ENCODE results near the gene ZBTB14.

ZBTB14 gene

DNA sequence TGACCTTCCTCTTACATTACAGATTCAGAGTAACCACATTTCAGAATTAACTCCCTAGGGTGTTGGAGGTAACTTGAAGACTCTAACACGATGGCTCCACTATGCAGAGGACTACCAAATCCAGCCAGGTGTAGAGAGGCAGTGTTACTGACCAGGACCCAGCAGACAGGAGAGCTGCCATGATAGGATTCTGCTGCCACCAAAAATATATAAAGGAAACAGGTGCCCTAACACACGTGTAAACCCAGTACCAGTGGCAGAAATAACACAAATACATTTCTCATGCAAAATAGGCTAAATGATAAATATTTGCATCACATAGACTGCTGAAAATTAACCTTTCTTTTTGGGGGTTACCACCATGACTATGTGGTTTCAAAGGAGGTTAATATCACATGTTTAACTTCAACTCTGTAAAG, 7.0 kb downstream of the ZBTB14 start:
- no peak for DNase-seq

DNA sequence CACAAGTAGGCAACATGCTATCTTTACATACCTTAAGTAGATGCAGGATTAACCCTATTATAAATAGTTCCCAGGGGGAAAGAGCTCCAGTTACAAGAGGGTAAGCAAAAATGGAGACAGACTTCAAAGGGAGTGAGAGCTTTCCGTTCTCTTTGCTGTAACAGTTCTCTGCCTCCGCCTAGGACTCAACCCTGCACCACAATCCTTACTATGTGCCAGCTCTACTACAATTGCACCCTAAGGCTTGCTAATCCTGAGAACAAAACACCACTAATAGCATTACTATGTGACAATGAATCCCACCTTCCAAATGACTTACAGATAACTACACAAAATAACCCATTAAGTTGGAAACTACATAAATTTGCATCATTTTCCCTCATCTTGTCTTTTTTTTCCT, 7.7 kb downstream of the ZBTB14 start:
- no peak for DNase-seq

DNA sequence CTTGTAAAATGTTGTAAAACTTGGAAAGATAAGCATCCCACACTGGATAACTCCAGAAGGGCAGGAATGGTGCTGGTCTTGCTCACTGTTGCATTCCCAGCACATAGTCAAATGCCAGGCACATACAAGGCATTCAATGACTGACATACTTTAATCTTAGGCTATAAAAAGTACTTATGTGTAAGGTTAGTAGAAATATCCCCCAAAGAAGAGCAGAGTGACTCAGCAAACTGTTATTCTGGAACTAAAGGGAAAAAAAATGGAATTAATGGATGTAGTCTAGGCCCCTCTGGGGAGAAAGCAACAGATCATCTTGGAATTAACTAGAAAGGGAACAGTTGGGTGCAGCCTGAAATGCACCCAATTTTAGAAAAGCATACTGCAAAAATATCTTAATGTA, 9.0 kb downstream of the ZBTB14 start:
- no peak for DNase-seq

DNA sequence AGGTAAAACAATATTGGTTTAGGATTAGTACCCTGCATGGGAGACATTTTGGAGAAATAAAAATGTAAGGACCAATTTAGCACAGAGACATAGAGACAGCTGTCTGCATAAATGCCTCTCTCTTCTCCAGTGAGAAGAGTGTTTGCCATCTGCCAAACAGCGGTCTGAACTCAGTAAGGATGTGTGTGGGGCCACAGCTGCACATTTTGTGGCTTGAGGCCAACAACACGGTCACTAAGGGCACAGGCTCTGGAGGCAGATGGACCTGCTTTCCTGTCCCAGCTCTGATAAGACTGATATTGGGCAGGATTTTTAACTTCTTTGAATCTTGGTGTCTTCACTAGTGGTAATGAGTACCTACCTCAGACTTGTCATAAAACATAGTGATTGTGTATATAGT, 10.2 kb downstream of the ZBTB14 start:
- peak; percentile 88 for DNase-seq

DNA sequence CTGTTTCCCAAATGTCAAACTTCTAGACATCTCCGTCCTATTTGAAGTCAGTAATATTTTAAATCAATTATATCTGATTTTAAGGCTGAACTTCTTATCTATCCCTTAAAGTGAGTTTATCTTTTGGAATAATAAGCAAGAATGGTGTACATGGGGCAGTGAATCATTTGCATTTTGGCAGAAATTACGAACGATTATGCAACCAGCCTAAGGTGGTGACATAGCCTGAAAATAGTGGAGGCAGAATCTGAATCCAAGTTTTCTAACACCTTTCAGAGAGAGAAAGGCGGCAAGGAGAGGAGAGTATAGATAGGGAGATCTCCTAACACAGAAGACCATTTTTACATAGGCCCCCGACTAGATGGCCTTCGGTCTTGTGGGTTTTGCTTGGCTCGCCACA, 10.7 kb downstream of the ZBTB14 start:
- DNase-seq, result no peak

DNA sequence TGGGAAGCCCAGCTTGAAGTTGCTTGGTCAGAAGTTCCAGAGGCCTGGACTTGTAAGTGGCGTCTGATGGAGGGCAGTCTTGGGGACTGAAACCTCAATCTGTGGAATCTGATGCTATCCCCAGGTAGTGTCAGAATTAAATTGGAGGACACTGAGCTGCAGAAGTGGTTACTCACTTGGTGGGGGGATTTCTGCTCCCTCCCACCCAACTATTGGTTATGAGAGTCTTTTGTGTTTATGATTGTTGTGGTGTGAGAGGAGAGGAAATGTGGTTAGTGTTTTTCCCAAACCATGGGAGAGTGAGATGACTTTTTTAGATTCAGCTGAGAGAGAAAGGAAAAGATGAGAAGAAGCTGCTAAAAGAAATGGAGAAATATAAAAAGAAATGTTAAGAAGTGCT, 12.8 kb downstream of the ZBTB14 start:
- DNase-seq, result no peak

DNA sequence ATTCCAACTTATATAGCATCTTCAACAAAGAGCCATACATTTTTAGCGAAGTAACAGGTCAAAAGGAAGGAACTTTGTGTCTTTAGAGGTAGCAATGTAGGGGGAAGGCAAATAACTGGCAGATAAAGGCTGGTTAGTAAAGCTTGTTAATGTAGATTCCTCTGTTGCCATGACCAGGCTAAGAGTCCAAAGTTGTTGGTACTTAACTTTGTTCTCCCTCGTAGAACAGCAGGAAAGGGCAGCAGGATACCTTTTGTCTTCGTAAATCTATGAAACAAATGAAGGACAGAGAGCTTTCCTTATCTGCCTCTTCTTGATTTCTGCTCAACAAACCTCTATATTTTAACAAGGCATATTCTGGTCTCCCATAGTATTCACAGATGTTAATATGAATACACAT, 18.6 kb downstream of the ZBTB14 start:
- no peak for DNase-seq

DNA sequence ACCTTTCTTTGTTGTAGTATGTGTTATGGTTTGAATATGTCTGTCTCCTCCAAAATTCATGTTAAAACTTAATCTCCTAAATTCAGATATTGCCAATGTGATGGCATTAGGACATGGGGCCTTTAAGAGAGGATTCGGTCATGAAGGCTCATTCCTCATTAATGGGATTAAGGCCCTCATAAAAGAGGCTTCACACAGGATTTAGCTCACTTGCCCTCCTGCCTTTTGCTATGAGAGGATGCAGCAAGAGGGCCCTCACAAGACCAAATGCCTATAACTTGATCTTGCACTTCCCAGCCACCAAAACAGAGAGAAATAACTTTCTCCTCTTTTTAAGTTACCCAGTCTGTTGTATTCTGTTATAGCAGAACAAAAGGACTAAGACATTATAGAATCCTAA, 19.7 kb downstream of the ZBTB14 start:
- DNase-seq, result no peak

DNA sequence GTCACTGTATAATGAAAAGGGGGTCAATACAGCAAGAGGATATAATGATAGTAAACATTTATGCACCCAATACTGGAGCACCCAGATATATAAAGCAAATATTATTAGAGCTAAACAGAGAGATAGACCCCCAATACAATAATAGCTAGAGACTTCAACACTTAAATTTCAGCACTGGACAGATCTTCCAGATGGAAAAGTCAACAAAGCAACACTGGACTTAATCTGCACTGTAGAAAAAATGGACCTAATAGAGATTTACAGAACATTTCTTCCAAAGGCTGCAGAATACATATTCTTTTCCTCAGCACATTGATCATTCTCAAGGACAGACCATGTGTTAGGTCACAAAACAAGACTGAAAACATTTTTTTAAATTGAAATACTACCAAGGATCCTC, 26.7 kb downstream of the ZBTB14 start:
- no peak for DNase-seq

DNA sequence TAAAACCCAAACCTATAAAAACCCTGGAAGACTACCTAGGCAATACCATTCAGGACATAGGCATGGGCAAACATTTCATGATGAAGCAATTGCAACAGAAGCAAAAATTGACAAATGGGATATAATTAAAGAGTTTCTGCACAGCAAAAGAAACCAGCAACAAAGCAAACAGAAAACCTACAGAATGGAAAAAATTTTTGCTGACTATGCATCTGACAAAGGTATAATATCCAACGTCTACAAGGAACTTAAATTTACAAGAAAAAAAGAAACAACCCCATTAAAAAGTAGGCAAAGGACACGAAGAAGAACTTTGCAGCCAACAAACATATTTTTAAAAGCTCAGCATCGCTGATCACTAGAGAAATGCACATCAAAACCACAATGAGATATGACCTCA, 28.8 kb downstream of the ZBTB14 start:
- DNase-seq, result no peak

DNA sequence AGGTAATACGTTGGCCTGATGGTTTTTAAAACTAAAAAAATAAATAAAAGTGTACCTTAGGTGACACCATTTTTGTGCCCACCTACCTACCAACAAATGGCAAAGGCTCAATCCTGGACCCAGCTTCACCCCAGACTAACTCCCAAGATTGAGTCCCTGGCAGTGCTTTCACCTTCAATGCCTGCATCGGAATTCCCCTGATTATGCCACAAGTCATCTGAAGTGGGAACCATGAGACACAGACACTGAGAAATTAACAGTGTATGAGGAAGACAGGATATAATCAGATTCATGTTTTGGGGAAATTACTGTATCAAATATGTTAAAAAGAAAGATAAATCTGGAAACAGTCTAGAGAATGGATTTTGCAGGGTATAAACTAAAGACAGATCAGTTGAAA, 41.6 kb downstream of the ZBTB14 start:
- no peak for DNase-seq

DNA sequence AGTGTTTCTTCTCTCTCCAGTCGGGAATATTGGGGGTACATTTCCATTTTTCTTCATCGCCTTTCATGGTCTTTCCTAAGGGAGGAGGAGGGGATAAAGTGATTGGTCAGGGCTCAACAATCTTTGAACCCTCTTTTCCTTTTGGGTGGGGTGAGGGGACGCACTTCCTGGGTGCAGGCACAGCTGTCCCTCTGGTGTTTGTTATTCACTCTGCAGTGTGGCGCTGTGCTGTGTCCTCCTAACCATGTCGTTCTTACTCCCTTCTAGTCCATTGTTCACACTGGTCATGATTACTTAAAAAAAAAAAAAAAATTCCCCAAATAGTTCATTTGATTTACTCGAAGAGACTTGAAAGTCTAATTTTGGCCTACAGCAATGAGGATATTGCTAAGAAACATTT, 44.4 kb downstream of the ZBTB14 start:
- DNase-seq, result no peak

DNA sequence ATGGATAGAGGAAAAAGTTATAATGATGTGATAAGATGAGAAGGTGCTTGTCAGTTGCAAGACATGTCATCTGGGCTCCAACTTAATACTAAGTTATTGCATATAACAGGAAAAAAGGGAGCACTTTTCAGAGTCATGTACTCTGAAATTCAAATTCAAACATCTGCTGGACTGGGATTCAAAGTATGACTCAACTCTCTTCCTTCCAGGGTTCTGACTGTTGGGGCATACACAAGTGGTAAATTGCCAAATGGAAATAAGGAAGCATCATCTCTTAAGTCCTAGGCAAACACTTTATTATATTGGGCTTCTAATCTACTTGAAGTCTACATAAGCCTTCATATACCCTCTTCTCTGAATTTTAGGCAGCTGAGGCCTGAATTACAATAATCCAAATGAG, 44.9 kb downstream of the ZBTB14 start:
- no peak for DNase-seq

DNA sequence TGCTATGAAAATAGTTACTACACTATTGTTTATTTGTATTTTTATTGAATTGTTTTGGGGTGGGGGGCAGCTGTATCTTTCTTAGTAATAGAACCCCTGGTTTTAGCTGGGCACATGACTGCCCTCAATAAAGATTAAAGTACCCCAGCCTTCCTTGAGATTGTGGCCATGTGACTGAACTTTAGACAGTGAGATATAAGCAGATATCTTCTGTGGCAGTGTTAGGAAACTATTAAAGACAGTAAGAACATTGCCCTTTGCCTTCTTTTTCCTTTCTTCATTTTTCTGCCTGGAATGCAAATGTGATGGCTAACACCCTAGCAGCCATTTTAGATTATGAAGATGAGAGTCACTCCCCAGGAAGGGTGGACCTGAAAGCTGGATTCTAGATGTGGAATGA, 50.6 kb downstream of the ZBTB14 start:
- no peak for DNase-seq

DNA sequence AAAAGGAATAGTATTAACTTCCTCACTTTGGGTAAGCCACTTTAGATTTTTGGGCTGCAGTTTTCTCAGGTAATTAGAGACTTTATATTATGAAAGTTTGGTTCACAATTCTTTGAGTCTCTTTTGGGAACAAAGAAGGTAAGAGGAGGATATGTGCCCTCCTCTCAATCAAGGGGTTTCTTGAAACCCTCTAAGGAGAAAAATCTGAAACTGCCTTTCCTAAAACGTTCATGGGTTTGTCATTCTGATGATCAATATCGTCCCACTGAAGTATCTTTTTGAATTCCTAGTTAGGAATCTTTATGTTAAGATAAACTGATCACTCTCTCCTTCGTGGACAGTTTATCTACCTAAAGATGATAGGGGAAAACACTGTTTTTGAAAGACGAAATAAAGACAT, 56.1 kb downstream of the ZBTB14 start:
- no peak for DNase-seq
